ENCODE data around the gene DCXR. TPM values are rescaled to one million over a fixed set of nuclear protein-coding genes. Genes with fewer than 3 reads are reported as not detected.

DCXR gene
- total RNA-seq, 4 donors from 2014 or later: 89.1 to 162 (median 135) TPM

DNA sequence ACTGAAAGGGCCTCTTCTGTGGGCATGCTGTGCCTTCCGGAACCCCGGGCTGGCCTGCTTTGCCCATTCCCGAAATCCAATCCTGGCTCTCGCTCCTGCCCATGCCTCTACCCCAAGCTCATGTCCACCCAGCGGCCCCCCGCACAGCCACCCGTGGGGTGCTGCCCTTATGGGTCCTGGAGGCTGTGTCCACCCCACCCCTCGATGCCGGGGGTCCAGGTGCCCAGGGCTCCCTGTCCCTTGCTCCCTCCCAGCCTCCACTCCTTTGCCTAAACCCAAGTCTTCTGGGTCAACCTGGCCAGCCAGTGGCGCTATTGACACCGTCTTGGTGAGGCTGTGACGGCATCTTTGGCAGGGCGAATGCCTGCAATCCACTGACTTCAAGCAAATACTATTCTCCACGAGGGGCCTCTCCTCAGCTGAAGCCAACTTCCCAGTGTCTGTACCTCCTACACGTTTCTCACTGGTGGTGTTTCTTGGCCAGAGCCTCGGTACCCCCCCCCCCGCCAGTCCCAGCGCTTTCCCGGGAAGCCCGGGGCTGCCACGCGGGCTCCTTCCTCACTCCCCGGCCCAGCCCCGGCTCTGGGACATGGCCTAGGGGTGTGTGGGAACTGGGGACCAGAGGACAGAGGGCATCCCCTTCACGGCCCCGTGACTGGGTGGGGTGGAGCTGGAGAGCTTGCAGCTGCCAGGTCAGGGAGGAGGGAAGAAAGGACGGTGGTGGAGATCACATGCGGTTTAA, 40.3 kb upstream of the DCXR start:
- intact Hi-C loops (cut with DNase I): no loop called here
- Histone ChIP-seq H3K36me3 (peaks cover 26 to 58% (median 36%) of the 10 kb centered on the region in 3 donors), H3K4me1 (peaks cover 0 to 17% (median 0%) of the 10 kb centered on the region in 3 donors), H3K9me3 (no peaks in the 10 kb centered on the region), H3K4me3 (no peak overlapping the region), H3K27me3 (no peaks in the 10 kb centered on the region), H3K27ac (no peak overlapping the region)
- 74 to 75% methylated on average over 5 to 16 of the region's 28 CpGs for WGBS, 2 donors
- TF ChIP-seq, protein P1, sequence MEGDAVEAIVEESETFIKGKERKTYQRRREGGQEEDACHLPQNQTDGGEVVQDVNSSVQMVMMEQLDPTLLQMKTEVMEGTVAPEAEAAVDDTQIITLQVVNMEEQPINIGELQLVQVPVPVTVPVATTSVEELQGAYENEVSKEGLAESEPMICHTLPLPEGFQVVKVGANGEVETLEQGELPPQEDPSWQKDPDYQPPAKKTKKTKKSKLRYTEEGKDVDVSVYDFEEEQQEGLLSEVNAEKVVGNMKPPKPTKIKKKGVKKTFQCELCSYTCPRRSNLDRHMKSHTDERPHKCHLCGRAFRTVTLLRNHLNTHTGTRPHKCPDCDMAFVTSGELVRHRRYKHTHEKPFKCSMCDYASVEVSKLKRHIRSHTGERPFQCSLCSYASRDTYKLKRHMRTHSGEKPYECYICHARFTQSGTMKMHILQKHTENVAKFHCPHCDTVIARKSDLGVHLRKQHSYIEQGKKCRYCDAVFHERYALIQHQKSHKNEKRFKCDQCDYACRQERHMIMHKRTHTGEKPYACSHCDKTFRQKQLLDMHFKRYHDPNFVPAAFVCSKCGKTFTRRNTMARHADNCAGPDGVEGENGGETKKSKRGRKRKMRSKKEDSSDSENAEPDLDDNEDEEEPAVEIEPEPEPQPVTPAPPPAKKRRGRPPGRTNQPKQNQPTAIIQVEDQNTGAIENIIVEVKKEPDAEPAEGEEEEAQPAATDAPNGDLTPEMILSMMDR (IDR thresholded peaks at IDR 0.05): no peak
- no peak for TF ChIP-seq POLR2A (IDR thresholded peaks at IDR 0.05)
- DNase-seq: no peak

DNA sequence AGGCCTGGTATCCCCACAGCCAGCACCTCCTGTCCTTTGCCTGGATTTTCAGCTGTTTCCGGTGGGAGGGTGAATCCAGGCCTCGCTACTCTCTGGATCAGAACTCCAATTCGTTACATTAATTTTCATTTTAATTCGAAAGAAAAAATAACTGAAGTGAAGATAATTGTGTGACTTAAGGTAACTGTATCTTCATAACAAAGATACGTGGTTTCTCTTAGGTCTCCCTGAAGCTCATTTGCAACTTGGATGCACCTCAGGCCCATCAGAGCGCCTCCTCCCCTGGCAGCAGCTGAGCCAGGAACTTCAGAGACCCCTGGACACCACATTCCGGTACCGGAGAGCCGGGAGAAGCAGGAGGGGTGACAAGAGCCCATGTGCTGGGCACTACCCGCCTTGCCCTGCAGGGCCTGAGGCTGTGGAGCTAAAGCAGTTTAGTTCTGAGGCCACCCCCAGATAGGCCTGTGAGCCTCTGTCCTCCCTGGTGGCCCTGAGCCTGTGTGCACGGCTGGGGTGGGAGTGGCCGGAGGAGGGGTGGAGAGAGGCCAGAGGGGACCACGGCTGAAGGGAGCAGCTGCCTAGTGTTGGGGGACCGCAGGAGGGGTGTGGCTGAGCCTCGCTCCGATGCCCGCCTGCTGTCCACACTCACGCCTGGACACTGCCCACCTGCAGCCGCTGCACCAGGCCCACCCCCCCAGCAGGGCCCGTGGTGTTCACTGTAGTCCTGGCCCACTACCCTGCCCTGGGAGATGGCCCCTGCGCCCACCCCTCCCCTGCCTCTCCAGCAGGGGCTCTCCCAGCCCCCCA, 39.5 kb upstream of the DCXR start:
- 76 to 77% methylated on average over 8 to 10 of the region's 21 CpGs for WGBS, 2 donors
- Histone ChIP-seq H3K4me1 (peaks cover 0 to 17% (median 0%) of the 10 kb centered on the region in 3 donors), H3K4me3 (no peak overlapping the region), H3K27ac (no peak overlapping the region), H3K27me3 (no peaks in the 10 kb centered on the region), H3K36me3 (peaks cover 20 to 50% (median 28%) of the 10 kb centered on the region in 3 donors), H3K9me3 (no peaks in the 10 kb centered on the region)
- TF ChIP-seq POLR2A (IDR thresholded peaks at IDR 0.05): no peak
- TF ChIP-seq, protein P1 (IDR thresholded peaks at IDR 0.05): no peak
- DNase-seq: no peak
- intact Hi-C loops (cut with DNase I): no loop called here

DNA sequence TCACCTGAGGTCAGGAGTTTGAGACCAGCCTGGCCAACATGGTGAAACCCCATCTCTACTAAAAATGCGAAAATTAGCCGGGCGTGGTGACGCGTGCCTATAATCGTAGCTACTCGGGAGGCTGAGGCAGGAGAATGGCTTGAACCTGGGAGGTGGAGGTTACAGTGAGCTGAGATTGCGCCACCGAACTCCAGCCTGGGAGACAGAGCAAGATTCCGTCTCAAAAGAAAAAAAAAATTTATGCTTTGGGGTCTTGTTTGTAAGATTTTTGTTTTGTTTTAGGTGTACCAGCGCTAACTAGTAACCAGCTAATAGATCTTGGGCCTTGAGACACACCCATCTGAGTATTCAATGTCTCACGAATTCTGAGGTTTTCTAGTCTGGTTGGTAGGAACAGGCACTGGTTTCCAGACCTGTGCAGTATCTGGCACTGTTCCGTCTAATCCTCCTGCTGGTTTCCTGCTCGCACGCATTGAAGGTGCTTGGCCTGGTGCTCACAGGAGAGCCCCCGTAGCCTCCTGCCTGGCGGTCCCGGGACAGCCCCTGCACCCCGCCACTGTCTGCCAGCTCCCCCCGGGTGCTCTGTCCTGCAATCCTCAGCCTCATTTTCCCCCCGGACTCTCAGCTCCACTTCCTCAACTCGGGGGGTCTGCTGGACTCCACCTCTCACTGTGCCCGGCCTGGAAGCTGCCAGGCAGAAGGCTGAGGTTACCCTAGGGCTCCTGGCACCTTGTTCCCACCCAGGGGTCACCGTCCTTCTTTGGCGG, 38.7 kb upstream of the DCXR start:
- intact Hi-C loops (cut with DNase I): no loop called here
- TF ChIP-seq, protein P1 (IDR thresholded peaks at IDR 0.05): no peak
- TF ChIP-seq POLR2A (IDR thresholded peaks at IDR 0.05): no peak
- no peaks in the 10 kb centered on the region for H3K9me3 ChIP-seq
- 74% methylated on average over 17 to 23 of the region's 25 CpGs for WGBS, 2 donors
- no peak for DNase-seq
- H3K4me1 ChIP-seq: peaks cover 0 to 17% (median 0%) of the 10 kb centered on the region in 3 donors
- peaks cover 20 to 42% (median 21%) of the 10 kb centered on the region in 3 donors for H3K36me3 ChIP-seq
- H3K27me3 ChIP-seq: no peaks in the 10 kb centered on the region
- H3K27ac ChIP-seq: no peak overlapping the region
- no peak overlapping the region for H3K4me3 ChIP-seq

DNA sequence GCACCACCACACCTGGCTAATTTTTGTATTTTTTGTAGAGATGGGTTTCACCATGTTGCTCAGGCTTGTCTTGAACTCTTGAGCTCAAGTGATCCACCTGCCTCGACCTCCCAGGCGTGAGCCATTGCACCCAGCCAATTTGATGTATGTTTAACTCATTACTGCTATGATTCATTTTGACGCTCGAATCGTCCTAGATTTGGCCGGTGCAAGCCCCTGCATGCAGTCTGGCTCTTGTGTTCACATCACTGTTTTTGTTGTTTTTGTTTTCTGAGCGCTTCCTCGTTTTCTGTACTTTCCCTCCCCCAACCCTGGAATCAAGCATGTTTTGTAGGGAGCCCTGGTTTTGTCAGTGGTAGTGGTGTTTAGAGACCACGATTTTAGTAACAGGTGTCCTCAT, 35.9 kb upstream of the DCXR start:
- intact Hi-C loops (cut with DNase I): no loop called here
- H3K4me1 ChIP-seq: peaks cover 0 to 17% (median 0%) of the 10 kb centered on the region in 3 donors
- no peaks in the 10 kb centered on the region for H3K9me3 ChIP-seq
- H3K4me3 ChIP-seq: no peak overlapping the region
- H3K36me3 ChIP-seq: peaks cover 0 to 14% (median 0%) of the 10 kb centered on the region in 3 donors
- no peak overlapping the region for H3K27ac ChIP-seq
- TF ChIP-seq, protein P1 (IDR thresholded peaks at IDR 0.05): no peak
- TF ChIP-seq POLR2A (IDR thresholded peaks at IDR 0.05): no peak
- no peaks in the 10 kb centered on the region for H3K27me3 ChIP-seq
- DNase-seq: no peak
- 40 to 64% methylated on average over 9 of the region's 9 CpGs for WGBS, 2 donors

Data from esophagus squamous epithelium (tissue), 5 donors.